IMR-90 (cell line): Measurements from ENCODE around the gene JPH3. TPM values are rescaled to one million over a fixed set of nuclear protein-coding genes. Genes with fewer than 3 reads are reported as not detected.

ENCODE experiments used
- ATAC-seq: fragments of 200-7000 bp; cut with Tn5 transposase; 2 replicates; pipeline ENCODE4 v1.9.1; 2020; ENCODE audit warnings: low read depth, mild to moderate bottlenecking, moderate library complexity
- BruUV-seq: library from RNA; stranded (reverse); fragments of 400-500 nt; replicated peaks from 2 replicates; lab custom pipeline; 2021; lab: Mats Ljungman, UMichigan
- CTCF ChIA-PET: fragments of 300-600 bp; formaldehyde crosslinking; extraction: SDS; loops from one replicate; lab custom pipeline; 2021; ENCODE audit warnings: antibody characterized with exemption; lab: Yijun Ruan, JAX
- POLR2A ChIA-PET: fragments of 300-600 bp; sonication (Branson Sonifier 250); formaldehyde crosslinking; loops from one replicate; lab custom pipeline; 2022; ENCODE audit warnings: antibody characterized with exemption; ENCODE audit not compliant: unreplicated experiment; lab: Charles Lee
- DNase-seq: peaks from one replicate; pipeline ENCODE4 v3.0.0; 2013
- H2AFZ ChIP-seq: replicated peaks from 2 replicates; pipeline ENCODE3; 2013; ENCODE audit warnings: low read length, mild to moderate bottlenecking; ENCODE audit not compliant: poor library complexity
- H2AK5ac ChIP-seq: 2 replicates; pipeline ENCODE4 v1.6.1; 2013; ENCODE audit warnings: low read depth, low read length, inconsistent platforms
- H2AK9ac ChIP-seq: replicated peaks from 2 replicates; pipeline ENCODE3; 2013; ENCODE audit warnings: mild to moderate bottlenecking, low read depth, low read length, moderate library complexity; ENCODE audit not compliant: poor library complexity
- H2BK120ac ChIP-seq: 2 replicates; pipeline ENCODE4 v1.6.1; 2013; ENCODE audit warnings: low read depth, low read length, inconsistent platforms
- H2BK15ac ChIP-seq: 3 replicates; pipeline ENCODE4 v1.6.1; 2013; ENCODE audit warnings: low read depth, low read length, inconsistent platforms
- H2BK20ac ChIP-seq: 2 replicates; pipeline ENCODE4 v1.6.1; 2013; ENCODE audit warnings: low read depth, mild to moderate bottlenecking, inconsistent platforms, low read length, moderate library complexity
- H2BK5ac ChIP-seq: 2 replicates; pipeline ENCODE4 v1.6.1; 2013; ENCODE audit warnings: mild to moderate bottlenecking, low read depth, low read length, inconsistent platforms; ENCODE audit not compliant: poor library complexity, severe bottlenecking
- H3K14ac ChIP-seq: replicated peaks from 2 replicates; pipeline ENCODE4 v1.6.1; 2013; ENCODE audit warnings: low read depth, low read length, inconsistent platforms
- H3K18ac ChIP-seq: 2 replicates; pipeline ENCODE4 v1.6.1; 2013; ENCODE audit warnings: low read depth, low read length, control low read depth
- H3K23ac ChIP-seq: 2 replicates; pipeline ENCODE4 v1.6.1; 2013; ENCODE audit warnings: low read depth, low read length, inconsistent platforms
- H3K27ac ChIP-seq: 2 replicates; pipeline ENCODE4 v1.5.1; 2013; ENCODE audit warnings: mild to moderate bottlenecking, control low read depth, low read length; ENCODE audit not compliant: insufficient read depth
- H3K27me3 ChIP-seq: 2 replicates; pipeline ENCODE4 v1.6.1; 2013; ENCODE audit warnings: low read length; ENCODE audit not compliant: control insufficient read depth, insufficient read depth
- H3K36me3 ChIP-seq: 2 replicates; pipeline ENCODE4 v1.6.1; 2013; ENCODE audit warnings: low read length, mixed read lengths; ENCODE audit not compliant: control insufficient read depth, insufficient read depth
- H3K4ac ChIP-seq: 2 replicates; pipeline ENCODE4 v1.6.1; 2013; ENCODE audit warnings: low read depth, low read length, inconsistent platforms
- H3K4me1 ChIP-seq: 2 replicates; pipeline ENCODE4 v1.6.1; 2013; ENCODE audit warnings: low read length, mixed read lengths; ENCODE audit not compliant: control insufficient read depth, insufficient read depth
- H3K4me2 ChIP-seq: 2 replicates; pipeline ENCODE4 v1.6.1; 2013; ENCODE audit warnings: low read depth, mild to moderate bottlenecking, control low read depth, low read length, moderate library complexity
- H3K4me3 ChIP-seq: 2 replicates; pipeline ENCODE4 v1.5.1; 2013; ENCODE audit warnings: low read depth, mild to moderate bottlenecking, control low read depth, low read length, moderate library complexity; ENCODE audit not compliant: insufficient read depth
- H3K56ac ChIP-seq: 2 replicates; pipeline ENCODE4 v1.6.1; 2013; ENCODE audit warnings: low read length, inconsistent platforms; ENCODE audit not compliant: insufficient read depth; ENCODE audit errors: extremely low read depth
- H3K79me1 ChIP-seq, 2 experiments: 2 replicates each; pipeline ENCODE4 v1.6.1; 2013; ENCODE audit warnings: low read length in 2 of 2, inconsistent platforms in 1 of 2, low read depth in 1 of 2
- H3K9ac ChIP-seq: 2 replicates; pipeline ENCODE4 v1.6.1; 2013; ENCODE audit warnings: low read depth, low read length, control low read depth
- H3K9me1 ChIP-seq: 2 replicates; pipeline ENCODE4 v1.6.1; 2013; ENCODE audit warnings: low read length, inconsistent platforms; ENCODE audit not compliant: insufficient read depth
- H3K9me3 ChIP-seq: 2 replicates; pipeline ENCODE4 v1.6.1; 2013; ENCODE audit warnings: low read length; ENCODE audit not compliant: control insufficient read depth, insufficient read depth
- H4K20me1 ChIP-seq: 2 replicates; pipeline ENCODE4 v1.6.1; 2013; ENCODE audit warnings: low read length, inconsistent platforms; ENCODE audit not compliant: insufficient read depth
- H4K5ac ChIP-seq: 2 replicates; pipeline ENCODE4 v1.6.1; 2013; ENCODE audit warnings: mild to moderate bottlenecking, low read depth, low read length, control low read depth
- H4K8ac ChIP-seq, 2 experiments: 2 replicates each; pipeline ENCODE4 v1.6.1; 2013; ENCODE audit warnings: low read depth in 2 of 2, low read length in 2 of 2, control low read depth in 1 of 2, inconsistent platforms in 1 of 2
- H4K91ac ChIP-seq: 2 replicates; pipeline ENCODE4 v1.6.1; 2013; ENCODE audit warnings: low read depth, low read length, inconsistent platforms; ENCODE audit not compliant: insufficient read depth
- BHLHE40 ChIP-seq: fragments of 150-350 bp; IDR thresholded peaks from 2 replicates; pipeline ENCODE4 v1.6.1; 2016; ENCODE audit warnings: mild to moderate bottlenecking, low read depth, low read length
- CEBPB ChIP-seq: IDR thresholded peaks from 2 replicates; pipeline ENCODE4 v1.6.1; 2012; ENCODE audit warnings: low read depth, low read length, improper control_type of control experiment
- CHD1 ChIP-seq: IDR thresholded peaks from 2 replicates; pipeline ENCODE4 v1.6.1; 2012; ENCODE audit warnings: low read depth, low read length, improper control_type of control experiment
- FOS ChIP-seq: fragments of 150-350 bp; IDR thresholded peaks from 2 replicates; pipeline ENCODE4 v1.6.1; 2016; ENCODE audit warnings: low read depth, low read length
- MAFK ChIP-seq: IDR thresholded peaks from 2 replicates; pipeline ENCODE4 v1.6.1; 2012; ENCODE audit warnings: low read depth, low read length, improper control_type of control experiment
- MAZ ChIP-seq: IDR thresholded peaks from 2 replicates; pipeline ENCODE4 v1.6.1; 2012; ENCODE audit warnings: low read depth, mild to moderate bottlenecking, low read length, improper control_type of control experiment, moderate library complexity, borderline replicate concordance
- MXI1 ChIP-seq: IDR thresholded peaks from 2 replicates; pipeline ENCODE4 v1.6.1; 2012; ENCODE audit warnings: low read depth, mild to moderate bottlenecking, low read length, moderate library complexity, borderline replicate concordance
- NFE2L2 ChIP-seq: fragments of 150-350 bp; IDR thresholded peaks from 2 replicates; pipeline ENCODE4 v1.6.1; 2016; ENCODE audit warnings: low read depth, mild to moderate bottlenecking, low read length
- POLR2A ChIP-seq: IDR thresholded peaks from 2 replicates; pipeline ENCODE4 v1.6.1; 2012; ENCODE audit warnings: mild to moderate bottlenecking, low read depth, low read length
- RAD21 ChIP-seq: IDR thresholded peaks from 2 replicates; pipeline ENCODE4 v1.6.1; 2012; ENCODE audit warnings: low read length, improper control_type of control experiment
- RCOR1 ChIP-seq: IDR thresholded peaks from 2 replicates; pipeline ENCODE4 v1.6.1; 2012; ENCODE audit warnings: mild to moderate bottlenecking, low read length, improper control_type of control experiment; ENCODE audit not compliant: insufficient replicate concordance
- RFX5 ChIP-seq: IDR thresholded peaks from 2 replicates; pipeline ENCODE4 v1.8.0; 2012; ENCODE audit warnings: low read depth, mild to moderate bottlenecking, low read length, moderate library complexity
- WGBS, 2 experiments: methylation state at CpG; one replicate each; pipeline versions ENCODE4 v1.1.5 to v1.1.7; 2013; ENCODE audit warnings: missing lambda C conversion rate in 2 of 2; ENCODE audit not compliant: insufficient read length in 1 of 2; ENCODE audit errors: extremely low coverage in 2 of 2; 5-methylcytosine and 5-hydroxymethylcytosine counted together
- dilution Hi-C: fragments of 300-500 bp; cut with HindIII; formaldehyde crosslinking; loops from one replicate; pipeline ENCODE4 v1.14.3; 2018; ENCODE audit warnings: low sequenced_read_pairs; ENCODE audit not compliant: unreplicated experiment
- in situ Hi-C: fragments of 300-500 bp; cut with MboI; formaldehyde crosslinking; loops from 3 replicates; pipeline ENCODE4 v1.14.3; 2019; ENCODE audit warnings: low sequenced_read_pairs, inconsistent platforms, mixed read lengths
- intact Hi-C: fragments of 100-400 bp; cut with micrococcal nuclease; formaldehyde crosslinking; loops from 2 replicates; pipeline ENCODE4 v1.10.0; 2022
- polyA plus RNA-seq, 3 experiments: library from polyadenylated mRNA; depleted of rRNA; stranded (reverse); fragments of >200 nt; gene quantifications; 2 replicates each; pipeline ENCODE4 v1.2.3, GENCODE V29; 2012; ENCODE audit warnings: low replicate concordance in 1 of 3
- total RNA-seq: library from RNA; depleted of rRNA; stranded (reverse); fragments of >200 nt; gene quantifications from 2 replicates; pipeline ENCODE4 v1.2.3, GENCODE V29; 2012
- TF ChIP-seq, protein P1 (sequence below): fragments of 150-350 bp; IDR thresholded peaks from 2 replicates; pipeline ENCODE4 v1.6.1; 2016; ENCODE audit warnings: low read depth, mild to moderate bottlenecking, low read length, moderate library complexity, borderline replicate concordance
- TF ChIP-seq, protein P2 (sequence below): conservative IDR thresholded peaks from 2 replicates; pipeline ENCODE4 v1.5.1; 2012; ENCODE audit warnings: mild to moderate bottlenecking, low read depth, low read length, improper control_type of control experiment

JPH3 gene
- total and polyA plus RNA-seq, 2 of the 4 experiments (the other 2 are of a cell fraction), result 0.03 TPM; not detected in 1

DNA sequence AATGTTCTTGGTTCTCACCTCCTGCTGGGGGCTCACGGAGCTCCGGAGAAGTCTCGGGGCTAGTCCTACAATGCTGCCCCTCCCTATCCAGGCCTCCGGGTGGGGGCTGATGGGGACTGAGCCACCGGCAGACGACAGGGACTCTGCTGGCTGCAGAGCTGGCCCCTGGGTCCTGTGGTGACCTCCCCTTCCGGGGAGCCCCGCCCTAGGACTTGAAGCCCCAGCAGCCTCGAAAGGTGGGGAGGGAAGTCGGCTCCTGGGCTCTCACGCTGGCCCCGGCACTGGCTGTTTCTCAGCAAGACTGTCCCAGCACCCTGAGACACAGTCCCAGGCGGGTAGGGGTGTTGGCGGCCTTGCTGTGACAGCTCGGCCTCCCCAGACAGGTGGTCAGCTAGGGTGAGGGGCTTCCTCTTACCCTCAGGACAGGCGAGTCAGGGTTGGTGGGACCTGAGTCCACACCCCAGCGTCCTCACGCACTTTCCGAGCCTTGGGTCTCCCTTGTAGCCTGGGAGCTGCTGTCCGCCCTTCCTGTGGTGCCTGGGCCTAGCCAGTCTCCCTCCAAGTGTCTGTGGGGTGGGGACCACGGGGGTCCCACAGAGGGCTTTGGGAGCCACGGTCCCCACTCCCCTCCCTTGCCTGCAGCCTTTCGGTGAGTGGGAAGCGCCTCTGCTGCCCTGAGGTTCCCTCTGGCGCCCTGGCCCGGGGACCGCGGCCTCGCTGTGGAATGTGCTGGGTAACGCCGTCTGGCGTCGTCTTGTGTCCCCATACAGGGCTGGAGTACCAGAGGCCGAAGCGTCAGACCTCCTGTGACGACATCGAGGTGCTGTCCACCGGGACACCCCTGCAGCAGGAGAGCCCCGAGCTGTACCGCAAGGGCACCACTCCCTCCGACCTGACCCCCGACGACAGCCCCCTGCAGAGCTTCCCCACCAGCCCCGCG lies 86.8 kb downstream of the JPH3 start:
- H2AK9ac ChIP-seq, result no peak overlapping the region
- CTCF ChIA-PET, result interaction anchor here (0.5 to 0.7 kb wide), 2 partner anchors 13 to 60 kb away, joined by 3 to 7 read pairs; no protein-coding TSS in a partner anchor
- no peak overlapping the region for H3K9ac ChIP-seq
- H2BK15ac ChIP-seq, result no peak overlapping the region
- in situ Hi-C loops, result no loop called here
- no peaks in the 10 kb centered on the region for H3K9me1 ChIP-seq
- POLR2A ChIA-PET, result no interaction called here
- no peak overlapping the region for H4K8ac ChIP-seq
- intact Hi-C loops, result no loop called here
- no peaks in the 10 kb centered on the region for H4K20me1 ChIP-seq
- H2BK120ac ChIP-seq, result no peak overlapping the region
- no peak overlapping the region for H2BK5ac ChIP-seq
- no peak overlapping the region for H3K14ac ChIP-seq
- ATAC-seq (no peak), DNase-seq (no peak)
- WGBS, 2 experiments, result 93% methylated on average over 19 of the region's 45 CpGs; no CpG with 5 or more reads in 1 of the 2 experiments
- no peak overlapping the region for H3K23ac ChIP-seq
- H2AK5ac ChIP-seq, result no peak overlapping the region
- no peaks in the 10 kb centered on the region for H3K36me3 ChIP-seq
- no peak overlapping the region for H3K18ac ChIP-seq
- no peak overlapping the region for H4K91ac ChIP-seq
- no peak overlapping the region for H2AFZ ChIP-seq
- no peak overlapping the region for H3K4ac ChIP-seq
- H3K27me3 ChIP-seq, result peaks cover 12% of the 10 kb centered on the region; the same call in 1 of the 2 replicates
- H3K79me1 ChIP-seq, result no peaks in the 10 kb centered on the region
- no peak overlapping the region for H3K56ac ChIP-seq
- H3K4me3 ChIP-seq, result no peak overlapping the region
- H4K5ac ChIP-seq, result no peak overlapping the region
- H3K27ac ChIP-seq, result no peak overlapping the region
- H3K4me1 ChIP-seq, result no peaks in the 10 kb centered on the region
- BruUV-seq, result no TSS peak
- H2BK20ac ChIP-seq, result no peak overlapping the region
- no peaks in the 10 kb centered on the region for H3K9me3 ChIP-seq
- dilution Hi-C loops, result no loop called here
- H3K4me2 ChIP-seq, result no peak overlapping the region
- no peak for TF ChIP-seq MAFK
- TF ChIP-seq, protein P1, sequence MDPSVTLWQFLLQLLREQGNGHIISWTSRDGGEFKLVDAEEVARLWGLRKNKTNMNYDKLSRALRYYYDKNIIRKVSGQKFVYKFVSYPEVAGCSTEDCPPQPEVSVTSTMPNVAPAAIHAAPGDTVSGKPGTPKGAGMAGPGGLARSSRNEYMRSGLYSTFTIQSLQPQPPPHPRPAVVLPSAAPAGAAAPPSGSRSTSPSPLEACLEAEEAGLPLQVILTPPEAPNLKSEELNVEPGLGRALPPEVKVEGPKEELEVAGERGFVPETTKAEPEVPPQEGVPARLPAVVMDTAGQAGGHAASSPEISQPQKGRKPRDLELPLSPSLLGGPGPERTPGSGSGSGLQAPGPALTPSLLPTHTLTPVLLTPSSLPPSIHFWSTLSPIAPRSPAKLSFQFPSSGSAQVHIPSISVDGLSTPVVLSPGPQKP, result no peak
- TF ChIP-seq POLR2A, result no peak
- TF ChIP-seq CHD1, result no peak
- TF ChIP-seq MAZ, result no peak
- TF ChIP-seq FOS, result no peak
- TF ChIP-seq, protein P2, sequence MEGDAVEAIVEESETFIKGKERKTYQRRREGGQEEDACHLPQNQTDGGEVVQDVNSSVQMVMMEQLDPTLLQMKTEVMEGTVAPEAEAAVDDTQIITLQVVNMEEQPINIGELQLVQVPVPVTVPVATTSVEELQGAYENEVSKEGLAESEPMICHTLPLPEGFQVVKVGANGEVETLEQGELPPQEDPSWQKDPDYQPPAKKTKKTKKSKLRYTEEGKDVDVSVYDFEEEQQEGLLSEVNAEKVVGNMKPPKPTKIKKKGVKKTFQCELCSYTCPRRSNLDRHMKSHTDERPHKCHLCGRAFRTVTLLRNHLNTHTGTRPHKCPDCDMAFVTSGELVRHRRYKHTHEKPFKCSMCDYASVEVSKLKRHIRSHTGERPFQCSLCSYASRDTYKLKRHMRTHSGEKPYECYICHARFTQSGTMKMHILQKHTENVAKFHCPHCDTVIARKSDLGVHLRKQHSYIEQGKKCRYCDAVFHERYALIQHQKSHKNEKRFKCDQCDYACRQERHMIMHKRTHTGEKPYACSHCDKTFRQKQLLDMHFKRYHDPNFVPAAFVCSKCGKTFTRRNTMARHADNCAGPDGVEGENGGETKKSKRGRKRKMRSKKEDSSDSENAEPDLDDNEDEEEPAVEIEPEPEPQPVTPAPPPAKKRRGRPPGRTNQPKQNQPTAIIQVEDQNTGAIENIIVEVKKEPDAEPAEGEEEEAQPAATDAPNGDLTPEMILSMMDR, result no peak
- no peak for TF ChIP-seq CEBPB
- TF ChIP-seq RCOR1, result no peak
- no peak for TF ChIP-seq RFX5
- no peak for TF ChIP-seq BHLHE40
- TF ChIP-seq MXI1, result no peak
- TF ChIP-seq NFE2L2, result no peak
- TF ChIP-seq RAD21, result no peak
